HEK293 (cell line): ENCODE results near the gene KIF18B.

Experiments
- CTCF ChIA-PET: fragments of 350-600 bp; formaldehyde crosslinking; extraction: SDS; loops from one replicate; lab custom pipeline; 2021; ENCODE audit warnings: antibody characterized with exemption; lab: Yijun Ruan, JAX
- POLR2A ChIA-PET: fragments of 300-600 bp; formaldehyde crosslinking; extraction: SDS; loops from one replicate; lab custom pipeline; 2020; ENCODE audit warnings: antibody characterized with exemption, inconsistent platforms; lab: Yijun Ruan, JAX
- H3K27ac ChIP-seq: fragments of 200-500 bp; sonication (Bioruptor generic); 2 replicates; pipeline ENCODE4 v1.5.1; 2014; ENCODE audit warnings: low read depth, low read length, control low read depth, inconsistent platforms; ENCODE audit errors: extremely low read depth
- H3K36me3 ChIP-seq, 2 experiments: fragments of 200-500 bp in 1 of 2; sonication (Bioruptor generic) in 1 of 2; 1 replicate in 1 of 2; 2 replicates in 1 of 2; pipeline ENCODE4 v1.5.1; 2014 to 2017; ENCODE audit warnings: inconsistent platforms in 2 of 2, low read length in 2 of 2; ENCODE audit not compliant: control insufficient read depth in 2 of 2, insufficient read depth in 1 of 2
- H3K4me1 ChIP-seq: fragments of 200-500 bp; sonication (Bioruptor generic); 2 replicates; pipeline ENCODE4 v1.5.1; 2014; ENCODE audit warnings: mild to moderate bottlenecking, low read length, inconsistent platforms; ENCODE audit not compliant: control insufficient read depth, insufficient read depth
- H3K4me3 ChIP-seq: 2 replicates; pipeline ENCODE4 v1.5.1; 2011; ENCODE audit warnings: low read depth, mild to moderate bottlenecking, control low read depth, low read length, moderate library complexity
- H3K9me3 ChIP-seq: fragments of 200-500 bp; sonication (Bioruptor generic); 2 replicates; pipeline ENCODE4 v1.5.1; 2014; ENCODE audit warnings: low read depth, low read length, inconsistent platforms; ENCODE audit not compliant: control insufficient read depth, insufficient read depth
- HOXA7 ChIP-seq: sonication (generic); formaldehyde crosslinking; IDR thresholded peaks from 2 replicates; pipeline ENCODE4 v1.8.1; 2022; ENCODE audit warnings: missing genetic modification reagents, borderline replicate concordance
- ZFHX2 ChIP-seq: fragments of 450-650 bp; formaldehyde crosslinking; conservative IDR thresholded peaks from 2 replicates; pipeline ENCODE4 v1.5.1; 2016; ENCODE audit warnings: missing biosample characterization, missing genetic modification characterization
- ZNF146 ChIP-seq: fragments of 450-650 bp; formaldehyde crosslinking; IDR thresholded peaks from 2 replicates; pipeline ENCODE4 v1.5.1; 2016; ENCODE audit warnings: missing biosample characterization, missing genetic modification characterization
- ZNF184 ChIP-seq: fragments of 450-650 bp; IDR thresholded peaks from 2 replicates; pipeline ENCODE4 v1.5.1; 2018; ENCODE audit warnings: missing biosample characterization, mild to moderate bottlenecking, missing genetic modification characterization
- ZNF350 ChIP-seq: fragments of 450-650 bp; formaldehyde crosslinking; IDR thresholded peaks from 2 replicates; pipeline ENCODE4 v1.5.0; 2017; ENCODE audit warnings: missing biosample characterization, mild to moderate bottlenecking, missing genetic modification characterization
- ZNF366 ChIP-seq: fragments of 450-650 bp; formaldehyde crosslinking; conservative IDR thresholded peaks from 2 replicates; pipeline ENCODE4 v1.5.1; 2016; ENCODE audit warnings: missing biosample characterization, missing genetic modification characterization
- ZNF48 ChIP-seq: fragments of 450-650 bp; formaldehyde crosslinking; IDR thresholded peaks from 2 replicates; pipeline ENCODE4 v1.5.1; 2016; ENCODE audit warnings: missing biosample characterization, missing genetic modification characterization
- ZNF623 ChIP-seq: fragments of 450-650 bp; formaldehyde crosslinking; IDR thresholded peaks from 2 replicates; pipeline ENCODE4 v1.5.1; 2016; ENCODE audit warnings: missing biosample characterization, missing genetic modification characterization
- ZNF664 ChIP-seq: fragments of 450-650 bp; formaldehyde crosslinking; IDR thresholded peaks from 2 replicates; pipeline ENCODE4 v1.5.1; 2016; ENCODE audit warnings: missing biosample characterization, missing genetic modification characterization
- ZNF707 ChIP-seq: fragments of 450-650 bp; formaldehyde crosslinking; IDR thresholded peaks from 2 replicates; pipeline ENCODE4 v1.5.1; 2016; ENCODE audit warnings: missing biosample characterization, missing genetic modification characterization
- ZNF768 ChIP-seq: fragments of 450-650 bp; formaldehyde crosslinking; IDR thresholded peaks from 2 replicates; pipeline ENCODE4 v1.5.1; 2018; ENCODE audit warnings: missing biosample characterization, mild to moderate bottlenecking, missing genetic modification characterization
- TF ChIP-seq, protein P1 (sequence below): fragments of 450-650 bp; formaldehyde crosslinking; IDR thresholded peaks from 2 replicates; pipeline ENCODE4 v1.5.1; 2017; ENCODE audit warnings: missing biosample characterization, missing genetic modification characterization
- TF ChIP-seq, protein P2 (sequence below): fragments of 450-650 bp; formaldehyde crosslinking; IDR thresholded peaks from 2 replicates; pipeline ENCODE4 v1.5.1; 2016; ENCODE audit warnings: missing biosample characterization, missing genetic modification characterization

KIF18B gene

DNA sequence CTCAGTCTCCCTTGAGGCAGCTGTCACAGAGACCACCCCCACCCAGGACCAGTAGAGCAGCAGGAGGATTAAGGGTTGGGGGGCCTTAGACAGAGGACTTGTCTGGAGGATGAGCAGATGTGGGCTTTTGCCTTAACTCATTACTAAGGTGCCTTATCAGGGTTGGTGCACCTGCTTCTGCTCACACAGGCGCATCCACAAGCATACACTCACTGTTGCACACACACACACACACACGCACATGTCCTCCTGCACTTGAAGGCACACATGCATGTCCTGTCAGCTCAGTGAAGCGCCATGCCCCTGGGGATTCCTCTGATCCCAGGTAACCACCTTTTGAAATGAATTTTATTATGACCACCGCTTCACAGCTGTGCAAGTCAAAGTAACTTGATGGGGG, 33.4 kb downstream of the KIF18B start:
- no peak overlapping the region for H3K27ac ChIP-seq
- ChIA-PET POLR2A (no interaction called here), CTCF (interaction anchor here (1.2 to 5.8 kb wide), 3 partner anchors 13 to 184 kb away, joined by 3 to 47 read pairs (median 12); partner anchors contain the start of gene EFTUD2)
- H3K4me1 ChIP-seq, result no peaks in the 10 kb centered on the region; the same call in 1 of the 2 replicates
- no peak overlapping the region for H3K4me3 ChIP-seq
- TF ChIP-seq, protein P1, sequence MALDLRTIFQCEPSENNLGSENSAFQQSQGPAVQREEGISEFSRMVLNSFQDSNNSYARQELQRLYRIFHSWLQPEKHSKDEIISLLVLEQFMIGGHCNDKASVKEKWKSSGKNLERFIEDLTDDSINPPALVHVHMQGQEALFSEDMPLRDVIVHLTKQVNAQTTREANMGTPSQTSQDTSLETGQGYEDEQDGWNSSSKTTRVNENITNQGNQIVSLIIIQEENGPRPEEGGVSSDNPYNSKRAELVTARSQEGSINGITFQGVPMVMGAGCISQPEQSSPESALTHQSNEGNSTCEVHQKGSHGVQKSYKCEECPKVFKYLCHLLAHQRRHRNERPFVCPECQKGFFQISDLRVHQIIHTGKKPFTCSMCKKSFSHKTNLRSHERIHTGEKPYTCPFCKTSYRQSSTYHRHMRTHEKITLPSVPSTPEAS, result no peak; the same call in 1 of the 2 replicates
- TF ChIP-seq HOXA7 (CRISPR knock-in tag) (no peak), ZNF623 (no peak), ZFHX2 (tag by site-specific recombination) (no peak), ZNF184 (tag by site-specific recombination) (no peak), ZNF350 (tag by site-specific recombination) (no peak), ZNF48 (tag by site-specific recombination) (no peak), ZNF664 (tag by site-specific recombination) (no peak)
- TF ChIP-seq, protein P2, sequence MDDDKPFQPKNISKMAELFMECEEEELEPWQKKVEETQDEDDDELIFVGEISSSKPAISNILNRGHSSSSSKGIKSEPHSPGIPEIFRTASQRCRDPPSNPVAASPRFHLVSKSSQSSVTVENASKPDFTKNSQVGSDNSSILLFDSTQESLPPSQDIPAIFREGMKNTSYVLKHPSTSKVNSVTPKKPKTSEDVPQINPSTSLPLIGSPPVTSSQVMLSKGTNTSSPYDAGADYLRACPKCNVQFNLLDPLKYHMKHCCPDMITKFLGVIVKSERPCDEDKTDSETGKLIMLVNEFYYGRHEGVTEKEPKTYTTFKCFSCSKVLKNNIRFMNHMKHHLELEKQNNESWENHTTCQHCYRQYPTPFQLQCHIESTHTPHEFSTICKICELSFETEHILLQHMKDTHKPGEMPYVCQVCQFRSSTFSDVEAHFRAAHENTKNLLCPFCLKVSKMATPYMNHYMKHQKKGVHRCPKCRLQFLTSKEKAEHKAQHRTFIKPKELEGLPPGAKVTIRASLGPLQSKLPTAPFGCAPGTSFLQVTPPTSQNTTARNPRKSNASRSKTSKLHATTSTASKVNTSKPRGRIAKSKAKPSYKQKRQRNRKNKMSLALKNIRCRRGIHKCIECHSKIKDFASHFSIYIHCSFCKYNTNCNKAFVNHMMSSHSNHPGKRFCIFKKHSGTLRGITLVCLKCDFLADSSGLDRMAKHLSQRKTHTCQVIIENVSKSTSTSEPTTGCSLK (tag by site-specific recombination), result no peak
- H3K9me3 ChIP-seq, result no peaks in the 10 kb centered on the region
- H3K36me3 ChIP-seq, result no peaks in the 10 kb centered on the region

DNA sequence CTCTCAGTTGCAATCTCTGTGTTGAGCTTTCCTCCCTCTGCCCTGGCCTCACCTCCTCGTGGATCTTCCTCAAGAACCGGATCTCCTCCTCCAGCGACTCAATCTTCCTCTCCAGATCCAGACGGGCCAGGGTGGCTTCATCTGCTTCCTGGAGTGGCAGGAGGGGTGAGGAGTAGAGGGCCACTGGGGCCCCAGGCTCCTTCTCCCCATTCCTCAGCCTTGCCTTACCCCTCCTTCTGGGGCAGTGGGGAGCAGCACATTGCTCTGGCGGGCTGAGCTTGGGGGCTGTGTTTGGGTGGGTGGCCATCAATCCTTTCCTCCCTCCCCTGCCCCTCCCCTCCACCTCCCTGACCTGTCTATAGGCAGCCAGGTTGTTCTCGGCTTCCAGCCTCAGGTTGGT, 33.9 kb downstream of the KIF18B start:
- ChIA-PET CTCF (interaction anchor here (0.6 to 5.8 kb wide), 6 partner anchors 13 to 222 kb away, joined by 3 to 47 read pairs (median 6); partner anchors contain the start of genes ACBD4 and EFTUD2), POLR2A (interaction anchor here (1.0 kb wide), 1 partner anchor 15 kb away, joined by 4 read pairs; the partner anchor contains the start of gene EFTUD2)
- no peaks in the 10 kb centered on the region for H3K9me3 ChIP-seq

DNA sequence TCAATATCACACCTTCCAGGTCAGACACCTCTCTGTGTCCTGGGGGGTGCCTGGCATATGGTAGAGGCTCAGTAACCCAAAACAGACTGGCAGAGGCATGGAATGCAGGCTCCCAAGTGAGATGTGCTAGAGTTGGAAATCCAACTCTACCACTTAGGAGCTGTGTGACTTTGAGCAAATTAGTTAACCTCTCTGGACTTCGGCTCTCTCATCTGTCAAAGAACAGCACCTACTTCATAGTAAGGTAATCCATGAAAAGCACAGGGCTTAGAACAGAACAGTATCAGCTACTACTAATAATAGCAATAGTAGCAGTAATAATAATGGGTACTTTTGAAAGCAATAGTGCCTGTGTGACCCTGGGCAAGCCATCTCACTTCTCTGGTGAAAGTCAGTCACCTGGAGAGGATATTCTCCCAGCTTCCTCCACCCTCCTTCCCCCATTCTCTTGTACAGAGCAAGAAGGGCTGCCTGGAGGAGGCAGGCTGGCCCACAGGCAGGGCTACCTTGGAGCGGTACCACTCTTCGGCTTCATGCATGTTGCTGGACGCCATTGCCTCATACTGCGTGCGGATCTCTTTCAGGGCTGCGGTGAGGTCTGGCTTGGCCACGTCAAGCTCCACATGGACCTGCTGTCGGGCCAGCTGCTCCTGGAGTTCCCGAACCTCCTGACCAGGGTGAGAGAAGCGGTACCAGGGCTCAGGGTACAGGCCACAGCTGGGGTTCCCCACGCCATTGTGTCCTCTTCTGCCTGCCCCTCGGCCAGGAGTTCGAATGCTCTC, 34.6 kb downstream of the KIF18B start:
- Histone ChIP-seq H3K4me1 (no peaks in the 10 kb centered on the region; the same call in 1 of the 2 replicates), H3K36me3 (no peaks in the 10 kb centered on the region), H3K4me3 (no peak overlapping the region), H3K9me3 (no peaks in the 10 kb centered on the region), H3K27ac (no peak overlapping the region)
- CTCF ChIA-PET, result interaction anchor here (0.6 to 5.8 kb wide), 14 partner anchors 12 to 316 kb away, joined by 3 to 47 read pairs (median 4); partner anchors contain the start of genes ACBD4 and EFTUD2
- TF ChIP-seq ZNF768 (tag by site-specific recombination) (0 out of 2 replicates have a peak, but pooled peaks have one; percentile 74), ZNF707 (no peak)
- POLR2A ChIA-PET, result interaction anchor here (0.6 to 1.0 kb wide), 2 partner anchors 12 to 14 kb away, joined by 3 to 4 read pairs; partner anchors contain the start of gene EFTUD2

More for the DNA sequence above, 33.9 kb downstream of the KIF18B start:
- TF ChIP-seq ZNF366 (0 out of 2 replicates have a peak, but pooled peaks have one; percentile 17), ZNF146 (no peak)
- Histone ChIP-seq H3K4me1 (no peaks in the 10 kb centered on the region; the same call in 1 of the 2 replicates), H3K27ac (no peak overlapping the region), H3K36me3 (no peaks in the 10 kb centered on the region), H3K4me3 (no peak overlapping the region)
